Stimulated activated memory B cell treated with anti-CD40 and anti-IgM and Interleukin-4, amounts not matched to agents 10 μg/mL and 1 μg/mL and 100 μg/mL, for 72 hours (primary cell): Measurements from ENCODE around the gene FBXL3.
"Not testable (repeated sequence)": the region's sequence is repeated elsewhere in the genome, so short reads cannot be mapped to it uniquely, and the experiment has no call there.

ENCODE experiments used
- ATAC-seq: fragments of 150-1000 bp; cut with Tn5 transposase; 2 replicates; pipeline ENCODE4 v1.10.0; 2021
- H3K27ac Mint-ChIP-seq: one replicate; pipeline ENCODE4 v1.8.0; 2022; ENCODE audit warnings: mild to moderate bottlenecking, mixed read lengths
- H3K27me3 Mint-ChIP-seq: one replicate; pipeline ENCODE4 v1.8.0; 2022; ENCODE audit warnings: mixed read lengths
- H3K36me3 Mint-ChIP-seq: one replicate; pipeline ENCODE4 v1.8.0; 2022; ENCODE audit warnings: mixed read lengths
- H3K4me1 Mint-ChIP-seq: one replicate; pipeline ENCODE4 v1.8.0; 2022; ENCODE audit warnings: mixed read lengths
- H3K4me3 Mint-ChIP-seq: one replicate; pipeline ENCODE4 v1.8.0; 2022; ENCODE audit warnings: mild to moderate bottlenecking, moderate library complexity, mixed read lengths
- H3K9me3 Mint-ChIP-seq: one replicate; pipeline ENCODE4 v1.8.0; 2022; ENCODE audit warnings: mixed read lengths

Gene FBXL3

GRCh38 chr13:77036279-77036678, 9.3 kb upstream of the FBXL3 start:
- Mint-ChIP-seq H3K9me3 (no peaks in the 10 kb centered on the region), H3K36me3 (no peaks in the 10 kb centered on the region), H3K4me1 (no peaks in the 10 kb centered on the region), H3K4me3 (no peak overlapping the region), H3K27me3 (no peaks in the 10 kb centered on the region), H3K27ac (no peak overlapping the region)
- ATAC-seq = no peak

- Mint-ChIP-seq H3K27ac (no peak overlapping the region), H3K36me3 (no peaks in the 10 kb centered on the region)
- ATAC-seq = no peak
These were observed 7.9 kb upstream of the FBXL3 start for GRCh38 chr13:77034881-77035280.

GRCh38 chr13:77033717-77034302, 6.9 kb upstream of the FBXL3 start:
- no peak overlapping the region for H3K27ac Mint-ChIP-seq
- ATAC-seq = no peak
- no peak overlapping the region for H3K4me3 Mint-ChIP-seq
- H3K36me3 Mint-ChIP-seq = no peaks in the 10 kb centered on the region
- no peaks in the 10 kb centered on the region for H3K9me3 Mint-ChIP-seq
- H3K27me3 Mint-ChIP-seq = no peaks in the 10 kb centered on the region
- H3K4me1 Mint-ChIP-seq = no peaks in the 10 kb centered on the region

More at GRCh38 chr13:77034881-77035280, 7.9 kb upstream of the FBXL3 start:
- H3K27me3 Mint-ChIP-seq = no peaks in the 10 kb centered on the region
- no peak overlapping the region for H3K4me3 Mint-ChIP-seq
- no peaks in the 10 kb centered on the region for H3K4me1 Mint-ChIP-seq
- no peaks in the 10 kb centered on the region for H3K9me3 Mint-ChIP-seq

GRCh38 chr13:77031656-77032243, 4.8 kb upstream of the FBXL3 start:
- Mint-ChIP-seq H3K36me3 (no peaks in the 10 kb centered on the region), H3K27me3 (no peaks in the 10 kb centered on the region), H3K27ac (no peak overlapping the region), H3K9me3 (no peaks in the 10 kb centered on the region), H3K4me1 (peaks cover 16% of the 10 kb centered on the region), H3K4me3 (no peak overlapping the region)
- ATAC-seq = no peak

- H3K4me1 Mint-ChIP-seq = peaks cover 22% of the 10 kb centered on the region
- H3K9me3 Mint-ChIP-seq = no peaks in the 10 kb centered on the region
- H3K4me3 Mint-ChIP-seq = no peak overlapping the region
- no peaks in the 10 kb centered on the region for H3K27me3 Mint-ChIP-seq
- no peak for ATAC-seq
- no peaks in the 10 kb centered on the region for H3K36me3 Mint-ChIP-seq
- no peak overlapping the region for H3K27ac Mint-ChIP-seq
These were observed 2.5 kb upstream of the FBXL3 start for GRCh38 chr13:77029436-77029835.

- no peak for ATAC-seq
- Mint-ChIP-seq H3K36me3 (peaks cover 4% of the 10 kb centered on the region), H3K27me3 (no peaks in the 10 kb centered on the region), H3K27ac (peak overlapping the region; percentile 90), H3K4me3 (peak overlapping the region; percentile 98), H3K9me3 (no peaks in the 10 kb centered on the region), H3K4me1 (peaks cover 31% of the 10 kb centered on the region)
These were observed 1.2 kb upstream of the FBXL3 start for GRCh38 chr13:77028202-77028601.

GRCh38 chr13:77026255-77026860, 601 bp downstream of the FBXL3 start:
- no peaks in the 10 kb centered on the region for H3K9me3 Mint-ChIP-seq
- H3K4me1 Mint-ChIP-seq = peaks cover 46% of the 10 kb centered on the region
- H3K27ac Mint-ChIP-seq = peak overlapping the region; percentile 90
- H3K4me3 Mint-ChIP-seq = peak overlapping the region; percentile 98
- ATAC-seq = peak; percentile 83
- no peaks in the 10 kb centered on the region for H3K27me3 Mint-ChIP-seq
- H3K36me3 Mint-ChIP-seq = peaks cover 10% of the 10 kb centered on the region

GRCh38 chr13:77022341-77022740, 4.6 kb downstream of the FBXL3 start:
- Mint-ChIP-seq H3K9me3 (no peaks in the 10 kb centered on the region), H3K4me3 (no peak overlapping the region), H3K4me1 (peaks cover 46% of the 10 kb centered on the region), H3K27ac (no peak overlapping the region), H3K36me3 (peaks cover 10% of the 10 kb centered on the region), H3K27me3 (no peaks in the 10 kb centered on the region)
- ATAC-seq = no peak

GRCh38 chr13:77019756-77020155, 7.2 kb downstream of the FBXL3 start:
- H3K36me3 Mint-ChIP-seq = peaks cover 26% of the 10 kb centered on the region
- H3K27me3 Mint-ChIP-seq = no peaks in the 10 kb centered on the region
- ATAC-seq = no peak
- H3K4me3 Mint-ChIP-seq = no peak overlapping the region
- H3K9me3 Mint-ChIP-seq = no peaks in the 10 kb centered on the region
- H3K4me1 Mint-ChIP-seq = peaks cover 46% of the 10 kb centered on the region
- H3K27ac Mint-ChIP-seq = no peak overlapping the region

GRCh38 chr13:77016888-77017623, 9.9 kb downstream of the FBXL3 start:
- Mint-ChIP-seq H3K27me3 (no peaks in the 10 kb centered on the region), H3K9me3 (no peaks in the 10 kb centered on the region), H3K4me1 (peaks cover 36% of the 10 kb centered on the region), H3K27ac (no peak overlapping the region), H3K4me3 (no peak overlapping the region), H3K36me3 (peaks cover 38% of the 10 kb centered on the region)
- no peak for ATAC-seq

- no peak overlapping the region for H3K4me3 Mint-ChIP-seq
- ATAC-seq = no peak
- no peaks in the 10 kb centered on the region for H3K27me3 Mint-ChIP-seq
- no peaks in the 10 kb centered on the region for H3K9me3 Mint-ChIP-seq
- no peak overlapping the region for H3K27ac Mint-ChIP-seq
- H3K4me1 Mint-ChIP-seq = peaks cover 32% of the 10 kb centered on the region
- H3K36me3 Mint-ChIP-seq = peaks cover 45% of the 10 kb centered on the region
These were observed 10.6 kb downstream of the FBXL3 start for GRCh38 chr13:77016251-77016812.

- Mint-ChIP-seq H3K27ac (no peak overlapping the region), H3K27me3 (no peaks in the 10 kb centered on the region), H3K36me3 (peaks cover 57% of the 10 kb centered on the region), H3K4me1 (peaks cover 26% of the 10 kb centered on the region), H3K4me3 (no peak overlapping the region), H3K9me3 (no peaks in the 10 kb centered on the region)
- no peak for ATAC-seq
These were observed 11.9 kb downstream of the FBXL3 start for GRCh38 chr13:77014906-77015685.

- Mint-ChIP-seq H3K4me1 (peaks cover 23% of the 10 kb centered on the region), H3K27ac (peak overlapping the region; percentile 53), H3K36me3 (peaks cover 67% of the 10 kb centered on the region), H3K27me3 (no peaks in the 10 kb centered on the region), H3K4me3 (no peak overlapping the region), H3K9me3 (no peaks in the 10 kb centered on the region)
- no peak for ATAC-seq
These were observed 13.0 kb downstream of the FBXL3 start for GRCh38 chr13:77013853-77014542.

- not testable (repeated sequence) for ATAC-seq, H3K27me3 Mint-ChIP-seq, H3K9me3 Mint-ChIP-seq, H3K4me3 Mint-ChIP-seq
- Mint-ChIP-seq H3K36me3 (peaks cover 57% of the 10 kb centered on the region), H3K27ac (peak overlapping the region; percentile 22), H3K4me1 (peaks cover 15% of the 10 kb centered on the region)
These were observed 17.2 kb downstream of the FBXL3 start for GRCh38 chr13:77009719-77010118.
